NCI-H2171 treated with DMSO at 0.1 percent for 48 hours (cell line): ENCODE measurements around the gene TPRA1.
A peak's percentile ranks its signal among the peaks of the same experiment; 100 is the strongest.

Experiments used
- DNase-seq: peaks from one replicate; lab custom pipeline; 2025; lab: John Stamatoyannopoulos, UW

The TPRA1 gene

DNA sequence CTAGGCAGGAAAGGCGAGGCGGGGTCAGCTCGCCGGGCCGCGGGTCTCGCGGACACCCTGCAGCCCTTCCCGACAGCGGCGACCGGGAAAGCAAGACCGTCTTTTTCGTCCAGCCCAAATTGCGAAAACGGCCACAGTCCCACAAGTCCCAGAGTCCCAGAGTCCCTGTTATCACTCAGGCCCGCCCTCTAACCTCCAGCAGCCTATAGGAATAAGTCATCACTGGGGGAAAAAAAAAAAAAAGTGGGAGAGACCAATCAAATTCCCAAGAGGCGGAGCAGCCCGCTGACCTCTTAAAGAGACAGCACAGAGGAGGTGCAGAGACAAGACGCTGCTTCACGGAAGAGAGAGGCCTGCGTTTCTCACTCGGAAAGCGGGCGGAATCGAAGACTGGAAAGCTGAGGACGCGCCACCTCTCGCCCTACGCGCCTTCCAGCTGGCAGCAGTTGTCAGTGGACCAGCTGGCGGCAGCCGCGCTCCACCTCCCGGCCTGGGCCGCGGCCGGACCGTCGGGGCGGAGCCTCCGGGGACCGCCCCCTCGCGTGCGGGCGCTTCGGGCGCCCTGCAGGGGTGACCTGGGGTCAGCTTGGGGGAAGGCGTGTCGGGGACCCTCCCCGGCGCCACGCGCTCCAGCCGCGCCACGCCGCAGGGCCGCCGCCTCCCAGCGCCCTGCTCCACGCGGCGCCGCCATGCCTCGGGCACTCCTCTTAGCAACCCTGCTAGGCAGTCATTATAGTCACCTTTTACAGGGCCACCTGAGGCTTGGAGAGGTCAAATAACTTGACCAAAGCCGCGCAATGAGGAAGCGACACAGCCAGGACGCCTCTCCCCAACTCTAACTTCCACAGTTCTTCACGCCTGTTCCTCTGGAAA is at the start of gene TPRA1:
Gene TPRA1, minus strand, starts transcription at position 141 of the 873 bp plus-strand sequence. CDS start 10,587 bp downstream, outside the sequence.
- DNase-seq: peak; percentile 100

DNA sequence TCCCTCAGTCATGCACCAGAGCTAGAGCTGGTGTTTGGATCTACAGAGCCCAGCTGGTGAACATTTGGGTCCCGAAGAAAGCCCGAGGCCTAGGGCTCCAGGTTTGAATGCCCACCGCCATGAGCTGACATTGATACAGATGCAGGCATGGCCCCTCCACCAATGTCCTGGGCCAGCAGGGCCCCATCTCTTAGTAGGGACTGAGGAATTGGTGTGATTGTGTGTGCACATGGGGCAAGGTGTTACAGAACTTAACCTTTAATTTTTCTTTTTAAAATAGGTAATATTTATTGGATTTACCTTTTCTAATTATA is 49.5 kb upstream of the TPRA1 start:
- DNase-seq: no peak

DNA sequence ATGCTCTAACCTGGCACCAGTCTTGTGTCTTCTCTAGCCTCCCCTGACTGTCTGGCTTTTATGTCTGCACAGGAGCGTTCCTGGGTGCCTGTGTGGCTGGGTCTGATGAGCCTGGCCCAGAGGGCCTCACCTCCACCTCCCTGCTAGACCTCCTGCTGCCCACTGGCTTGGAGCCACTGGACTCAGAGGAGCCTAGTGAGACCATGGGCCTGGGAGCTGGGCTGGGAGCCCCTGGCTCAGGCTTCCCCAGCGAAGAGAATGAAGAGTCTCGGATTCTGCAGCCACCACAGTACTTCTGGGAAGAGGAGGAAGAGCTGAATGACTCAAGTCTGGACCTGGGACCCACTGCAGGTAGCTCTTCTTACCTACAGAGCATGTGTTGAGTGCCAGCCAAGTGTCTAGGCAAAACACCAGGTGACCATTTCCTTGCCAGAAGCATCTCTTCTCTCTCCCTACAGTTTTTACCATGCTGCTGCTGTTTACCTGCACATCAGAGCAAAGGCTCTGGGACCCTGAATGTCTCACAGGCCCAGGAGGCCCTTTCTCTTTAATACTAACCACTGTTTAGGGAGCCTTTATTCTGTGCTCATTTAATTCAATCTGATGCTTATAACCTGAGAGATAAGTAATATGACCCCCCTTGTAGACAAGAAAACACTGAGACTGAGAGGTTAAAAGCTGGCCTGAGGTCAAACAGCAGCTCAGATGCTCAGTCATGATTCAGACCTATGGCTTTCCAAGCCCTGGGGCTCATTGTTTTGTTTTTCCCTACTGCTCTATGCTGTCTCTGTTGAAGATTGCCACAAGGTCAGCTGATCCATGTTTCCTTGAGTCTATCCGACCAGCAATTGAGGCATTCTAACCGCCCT is 48.9 kb upstream of the TPRA1 start:
- DNase-seq: no peak

DNA sequence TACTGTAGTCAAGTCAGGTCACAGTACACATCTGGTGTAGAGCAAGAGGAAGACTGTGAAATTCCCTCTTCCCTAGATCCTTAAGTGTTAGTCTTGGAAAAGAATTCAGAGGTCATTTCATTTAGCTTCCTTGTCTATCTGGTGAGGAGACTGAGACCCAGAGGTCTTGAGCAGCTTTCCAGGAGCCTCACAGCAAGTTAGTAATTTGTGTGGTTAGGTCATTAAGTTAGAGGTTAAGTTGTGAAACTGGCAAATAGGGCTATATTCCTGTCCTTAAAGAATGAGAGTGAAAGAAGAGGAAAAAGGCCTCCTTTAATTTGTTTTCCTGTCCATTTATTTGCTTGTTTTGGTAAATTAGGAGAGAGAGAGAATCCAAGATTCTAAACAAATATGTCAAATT is 47.4 kb upstream of the TPRA1 start:
- DNase-seq: no peak

DNA sequence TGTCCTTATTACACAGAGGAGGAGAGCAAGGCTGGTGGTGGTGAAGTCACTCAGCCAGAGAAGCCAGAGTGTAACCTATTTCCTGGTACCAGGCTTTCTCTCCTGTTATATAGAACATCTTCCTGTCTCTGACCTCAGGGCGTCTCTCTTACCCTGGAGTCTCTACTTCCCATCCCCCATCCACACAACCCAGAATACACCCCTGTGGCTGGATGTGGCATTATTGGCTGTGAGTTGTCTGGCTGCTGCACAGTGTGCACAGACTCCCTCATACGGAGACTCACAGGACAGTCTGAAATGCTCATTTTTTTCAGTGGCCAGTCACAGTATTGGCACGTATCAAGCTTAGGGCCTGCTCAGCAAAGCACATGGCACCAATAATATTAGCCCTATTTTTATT is 47.0 kb upstream of the TPRA1 start:
- no peak for DNase-seq

DNA sequence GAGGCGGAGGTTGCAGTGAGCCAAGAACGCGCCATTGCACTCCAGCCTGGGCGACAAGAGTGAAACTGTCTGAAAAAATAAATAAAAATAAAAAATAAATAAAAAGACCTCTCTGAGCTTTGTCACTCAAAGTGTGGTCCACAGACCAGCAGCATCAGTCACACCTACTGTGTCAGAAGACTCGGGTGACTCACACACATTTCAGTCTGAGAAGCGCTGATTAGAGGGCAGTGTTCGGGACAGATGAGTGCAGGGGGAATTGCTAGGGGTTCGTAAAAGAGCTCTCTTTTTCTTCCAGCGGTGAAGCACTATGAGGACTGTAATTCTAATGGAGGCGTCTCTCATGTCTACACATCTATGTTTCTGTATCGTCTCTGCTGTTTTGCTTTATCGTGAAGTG is 44.1 kb upstream of the TPRA1 start:
- no peak for DNase-seq

DNA sequence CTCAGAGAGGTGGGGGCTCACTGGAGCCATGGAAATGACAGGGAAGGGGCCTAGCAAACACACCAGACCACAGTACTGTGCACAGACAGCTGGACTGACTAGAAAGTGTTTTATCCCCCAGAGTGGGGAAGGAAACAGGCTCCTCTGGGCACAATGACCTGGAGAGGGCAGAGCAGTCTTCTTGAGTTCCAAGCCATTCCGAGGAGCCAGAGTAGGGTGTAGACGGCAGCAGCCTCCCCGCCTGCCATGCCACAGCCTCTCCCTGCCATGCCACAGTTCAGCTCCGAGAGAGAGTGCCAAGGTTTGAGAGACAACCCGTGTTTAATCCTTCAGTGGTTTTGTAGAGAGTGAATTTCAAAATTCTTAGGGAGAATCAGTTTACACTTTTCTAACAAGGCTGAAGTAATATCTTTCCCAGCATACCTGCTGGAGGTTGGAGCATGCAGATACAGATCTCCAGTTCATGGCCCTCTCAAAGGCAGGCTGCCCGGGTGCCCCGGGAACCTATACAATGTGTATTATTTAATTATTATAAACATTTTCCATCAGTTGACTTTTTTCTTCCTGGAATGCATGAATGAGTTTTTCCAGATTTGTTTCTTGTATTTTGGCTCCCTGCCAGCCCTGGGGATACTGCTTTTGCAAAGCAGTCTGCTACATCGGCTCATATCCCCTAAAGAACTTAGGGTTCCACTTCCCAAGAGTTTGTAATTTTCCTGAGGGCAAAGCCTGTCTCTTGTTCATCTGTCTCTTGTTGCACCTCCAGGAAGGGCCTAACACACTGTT is 41.7 kb upstream of the TPRA1 start:
- peak; percentile 59 for DNase-seq

DNA sequence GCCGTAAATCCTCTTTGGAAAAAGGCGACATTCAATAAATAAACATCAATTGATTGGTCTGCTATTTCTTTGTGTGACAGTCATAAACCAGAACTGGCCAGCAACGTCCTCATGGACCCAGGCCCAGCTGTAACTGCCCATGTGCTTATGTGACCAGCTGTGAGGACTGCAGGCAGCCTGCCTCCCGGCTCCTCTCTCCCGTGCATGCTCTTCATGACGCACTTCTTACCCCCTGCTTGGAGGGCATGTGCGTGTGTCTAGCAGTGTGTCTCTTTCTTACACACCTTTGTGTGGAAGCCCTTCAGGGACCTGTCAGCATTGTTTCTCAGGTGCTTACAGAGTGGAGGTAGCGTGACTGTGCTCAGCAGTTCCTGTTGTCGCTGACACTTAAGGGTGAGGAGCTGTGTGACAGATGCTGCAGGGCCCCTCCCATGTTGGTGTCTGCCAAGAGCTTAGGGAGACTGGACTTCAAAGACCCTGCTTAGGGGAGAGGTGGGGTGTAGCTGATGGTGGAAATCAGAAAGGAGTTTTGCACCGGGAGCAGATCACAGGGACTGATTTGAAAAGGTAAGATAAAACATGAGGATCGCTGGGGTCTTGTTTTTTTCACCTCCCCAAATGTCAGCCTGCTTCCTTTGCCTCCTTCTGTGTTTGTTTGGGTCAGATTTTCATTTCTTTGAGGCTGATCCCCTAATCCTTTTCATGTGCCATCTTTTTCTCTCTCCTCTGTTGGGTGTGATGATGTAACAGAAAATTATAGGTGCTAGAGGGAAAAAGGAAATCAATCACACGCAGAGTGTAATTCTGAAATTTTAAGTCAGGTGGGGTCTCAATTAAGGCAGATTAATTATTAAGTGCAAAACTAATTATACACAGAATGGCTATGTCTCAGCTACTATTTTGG is 40.5 kb upstream of the TPRA1 start:
- peak; percentile 78 for DNase-seq

DNA sequence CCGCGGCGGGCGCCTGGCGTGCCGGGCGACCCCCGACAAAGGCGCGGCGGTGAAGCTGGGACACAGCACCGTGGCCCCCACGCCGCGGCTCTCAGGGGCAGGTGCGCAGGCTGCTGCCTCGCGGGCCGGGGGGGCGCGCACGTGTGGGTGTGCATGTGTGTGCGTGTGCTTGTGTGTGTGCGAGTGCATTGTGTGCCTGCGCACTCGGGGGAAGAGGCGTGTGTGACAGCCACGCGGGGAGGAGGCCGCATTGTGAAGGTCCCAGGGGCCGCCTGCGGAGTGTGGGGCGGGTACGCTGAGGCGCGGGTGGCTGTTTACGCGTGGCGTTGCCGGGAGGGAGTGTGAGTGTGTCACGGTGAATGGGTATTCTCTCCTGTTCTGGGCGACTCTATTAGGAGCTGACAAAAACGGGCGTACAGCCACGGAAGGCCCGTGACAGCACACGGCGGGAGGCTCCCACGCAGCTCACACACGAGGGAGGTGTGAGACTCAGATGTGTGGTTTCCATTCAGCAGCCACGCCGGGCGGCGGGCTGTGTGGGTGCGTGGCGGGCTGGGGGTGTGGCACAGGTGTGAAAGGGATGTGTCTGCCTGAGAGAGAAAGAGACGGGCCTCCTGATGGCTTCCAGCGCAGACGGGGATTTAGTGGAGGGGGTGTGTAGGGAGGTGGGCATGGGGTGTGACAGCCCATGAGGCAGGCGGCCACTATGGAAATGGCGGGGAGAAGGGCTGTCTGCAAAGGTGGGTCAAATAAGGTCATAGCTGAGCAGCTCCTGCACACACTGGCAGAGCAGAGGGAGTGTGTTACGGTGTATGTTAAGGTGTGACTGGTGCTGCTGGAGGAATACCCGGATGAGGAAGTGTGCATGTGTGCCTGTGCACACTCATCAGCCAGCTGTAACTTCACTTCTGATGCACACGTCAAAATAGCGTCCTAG is 39.2 kb upstream of the TPRA1 start:
- peak; percentile 48 for DNase-seq

DNA sequence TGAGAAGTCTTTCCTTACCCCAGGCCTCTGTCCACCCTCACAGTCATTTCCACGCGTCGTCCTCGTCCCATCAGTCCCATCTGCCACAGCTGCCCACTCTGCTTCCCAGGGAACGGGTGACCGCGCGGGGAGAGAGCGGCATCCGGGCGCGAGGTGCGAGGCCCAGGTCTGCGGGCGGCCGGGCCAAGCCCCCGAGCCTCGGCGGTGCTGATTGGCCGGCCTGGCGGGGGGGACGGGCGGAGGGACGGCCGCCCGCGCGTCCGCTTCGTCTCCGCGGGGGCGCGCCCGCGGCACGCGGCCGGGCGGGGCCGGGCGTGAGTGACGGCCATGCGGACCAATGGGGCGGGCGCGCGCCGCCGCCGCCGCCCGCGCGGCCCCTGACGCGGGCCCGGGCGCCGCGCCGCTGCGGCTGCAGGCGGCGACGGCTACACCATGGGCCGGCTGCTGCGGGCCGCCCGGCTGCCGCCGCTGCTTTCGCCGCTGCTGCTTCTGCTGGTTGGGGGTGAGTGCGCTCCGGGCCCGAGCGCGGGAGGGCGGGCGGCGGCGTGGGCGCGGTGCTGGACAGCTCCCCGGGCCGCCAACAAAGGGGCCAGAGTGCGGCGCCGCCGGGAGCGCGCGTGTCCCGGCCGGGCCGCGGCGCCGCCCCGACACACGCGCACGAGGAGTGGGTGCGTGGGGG is 38.4 kb upstream of the TPRA1 start, which contains the start of gene PODXL2:
Gene PODXL2, plus strand, starts transcription at position 398 of the 679 bp plus-strand sequence. Its CDS starts 35 bp downstream, at position 433.
- peak; percentile 48 for DNase-seq

DNA sequence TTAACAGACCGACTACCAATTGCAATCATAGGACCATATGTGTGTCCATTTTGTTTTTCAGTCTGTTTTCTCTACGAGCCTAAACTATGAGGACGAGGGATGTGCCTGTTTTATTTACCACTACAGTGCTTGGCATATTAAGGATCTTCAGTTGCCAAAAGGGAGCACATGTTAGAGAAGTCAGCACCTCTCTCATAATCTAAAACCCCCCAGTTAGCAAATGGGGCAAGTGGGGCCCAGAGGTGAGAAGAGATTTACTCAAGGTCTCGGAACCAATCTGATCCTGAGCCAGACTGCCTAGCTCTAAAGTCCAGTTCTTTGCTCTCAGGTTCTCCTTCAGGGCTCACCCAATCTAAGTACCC is 37.9 kb upstream of the TPRA1 start:
- DNase-seq: peak; percentile 48

DNA sequence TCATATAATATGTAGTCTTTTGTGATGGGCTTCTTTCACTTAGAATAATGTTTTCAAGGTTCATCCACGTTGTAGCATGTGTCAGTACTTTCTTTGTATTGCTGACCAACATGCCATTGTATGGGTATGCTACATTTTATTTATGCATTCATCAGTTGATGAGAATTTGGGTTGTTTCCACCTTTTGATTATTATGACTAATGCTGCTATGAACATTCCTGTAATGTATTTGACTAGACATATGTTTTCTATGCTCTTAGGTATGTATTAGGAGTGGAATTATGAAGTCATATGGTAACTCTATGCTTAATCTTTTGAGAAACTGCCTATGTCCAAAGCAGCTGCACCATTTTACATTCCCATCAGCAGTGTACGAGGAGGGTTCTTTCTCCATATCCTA is 35.3 kb upstream of the TPRA1 start:
- DNase-seq: no peak

DNA sequence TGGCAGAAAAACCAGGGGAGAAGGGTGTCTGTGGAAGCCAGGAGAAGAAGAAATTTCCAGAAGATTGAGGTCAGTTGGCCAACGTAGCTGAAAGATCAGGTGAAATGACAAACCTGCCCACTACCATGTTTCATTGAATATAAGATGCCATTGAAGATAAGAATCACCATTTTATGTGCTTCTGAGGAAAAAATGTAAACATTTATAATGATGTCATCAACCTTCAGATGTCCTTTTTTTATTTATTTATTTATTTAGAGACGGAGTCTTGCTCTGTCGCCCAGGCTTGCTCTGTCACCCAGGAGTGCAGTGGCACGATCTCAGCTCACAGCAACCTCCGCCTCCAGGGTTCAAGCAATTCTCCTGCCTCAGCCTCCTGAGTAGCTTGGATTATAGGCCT is 33.5 kb upstream of the TPRA1 start:
- no peak for DNase-seq

DNA sequence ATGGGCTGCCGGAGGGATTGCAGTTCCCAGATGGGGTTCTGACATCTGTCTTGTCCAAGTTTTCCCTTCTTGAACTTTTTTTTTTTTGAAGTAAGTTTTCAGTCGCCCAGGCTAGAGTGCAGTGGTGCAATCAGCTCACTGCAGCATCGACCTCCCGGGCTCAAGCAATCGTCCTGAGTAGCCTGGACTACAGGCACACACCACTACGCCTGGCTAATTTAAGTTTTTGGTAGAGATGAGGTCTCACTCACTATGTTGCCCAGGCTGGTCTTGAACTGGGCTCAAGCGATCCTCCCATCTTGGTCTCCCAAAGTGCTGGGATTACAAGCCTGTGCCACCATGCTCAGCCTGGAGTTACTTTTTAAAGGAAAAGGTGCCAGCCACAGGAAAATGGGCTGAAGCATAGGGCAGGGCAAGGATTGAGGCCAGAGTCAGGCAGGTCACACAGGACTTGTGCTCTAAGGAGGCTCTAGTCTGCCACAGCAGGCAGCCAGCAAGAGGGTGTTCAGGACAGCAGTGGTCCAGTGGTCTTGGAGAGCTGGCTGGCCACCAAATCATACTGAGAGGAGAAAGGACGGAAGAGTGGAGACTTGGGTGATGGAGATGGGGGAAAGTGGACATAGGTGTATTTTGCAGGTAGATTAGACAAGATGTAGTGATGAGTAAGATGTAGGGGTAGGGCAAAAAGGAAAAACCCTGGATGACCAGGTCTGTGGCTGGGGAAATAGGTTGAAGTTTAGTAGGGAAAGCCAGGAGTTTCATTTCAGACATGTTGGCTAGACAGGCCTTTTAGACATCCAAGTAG is 32.4 kb upstream of the TPRA1 start:
- DNase-seq: no peak

DNA sequence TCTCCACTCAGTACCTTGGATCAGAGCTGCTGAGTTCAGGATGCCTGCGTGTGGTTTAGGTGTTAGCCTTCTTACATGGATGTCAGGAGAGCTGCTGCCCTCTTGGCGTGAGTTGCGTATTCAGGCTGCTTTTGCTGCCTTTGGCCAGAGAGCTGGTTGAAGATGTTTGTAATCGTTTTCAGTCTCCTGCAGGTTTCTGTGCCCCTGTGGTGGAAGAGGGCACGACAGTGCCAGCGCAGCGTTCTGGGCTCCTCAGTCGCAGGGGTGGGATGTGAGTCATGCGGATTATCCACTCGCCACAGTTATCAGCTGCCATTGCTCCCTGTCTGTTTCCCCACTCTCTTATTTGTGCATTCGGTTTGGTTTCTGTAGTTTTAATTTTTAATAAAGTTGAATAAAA is 31.5 kb upstream of the TPRA1 start:
- no peak for DNase-seq

DNA sequence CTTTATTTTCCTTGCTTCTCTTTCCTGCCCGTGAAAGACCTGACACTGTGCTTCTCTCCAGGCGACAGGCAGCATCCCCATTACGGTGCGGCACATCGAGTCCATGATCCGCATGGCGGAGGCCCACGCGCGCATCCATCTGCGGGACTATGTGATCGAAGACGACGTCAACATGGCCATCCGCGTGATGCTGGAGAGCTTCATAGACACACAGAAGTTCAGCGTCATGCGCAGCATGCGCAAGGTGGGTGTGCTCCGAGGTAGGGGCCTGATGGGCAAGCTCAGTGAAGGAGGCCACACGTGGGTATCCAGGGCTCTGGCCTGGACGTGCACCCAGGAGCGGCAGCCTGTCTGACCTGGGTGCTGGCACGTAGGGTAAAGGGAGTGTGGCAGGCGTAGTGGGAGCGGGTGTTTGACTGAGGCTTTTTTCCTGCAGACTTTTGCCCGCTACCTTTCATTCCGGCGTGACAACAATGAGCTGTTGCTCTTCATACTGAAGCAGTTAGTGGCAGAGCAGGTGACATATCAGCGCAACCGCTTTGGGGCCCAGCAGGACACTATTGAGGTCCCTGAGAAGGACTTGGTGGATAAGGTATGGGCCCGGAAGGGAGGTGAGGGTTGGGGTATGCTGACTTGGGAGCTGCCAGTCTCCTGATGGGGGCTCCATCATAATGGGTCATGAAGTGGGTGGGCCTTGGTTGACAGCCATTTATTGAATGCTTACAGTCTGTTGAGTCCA is 30.3 kb upstream of the TPRA1 start:
- no peak for DNase-seq

DNA sequence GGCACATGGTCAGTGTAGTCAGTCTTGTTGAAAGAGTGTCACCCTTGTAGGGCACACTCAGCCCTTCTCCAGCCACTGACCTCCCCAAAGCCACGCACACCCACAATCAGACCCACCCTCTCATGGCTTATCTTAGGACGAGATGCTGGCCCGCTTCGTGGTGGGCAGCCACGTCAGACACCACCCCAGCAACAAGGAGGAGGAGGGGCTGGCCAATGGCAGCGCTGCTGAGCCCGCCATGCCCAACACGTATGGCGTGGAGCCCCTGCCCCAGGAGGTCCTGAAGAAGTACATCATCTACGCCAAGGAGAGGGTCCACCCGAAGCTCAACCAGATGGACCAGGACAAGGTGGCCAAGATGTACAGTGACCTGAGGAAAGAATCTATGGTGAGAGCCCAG is 28.4 kb upstream of the TPRA1 start:
- no peak for DNase-seq
